ENCODE data around the gene HIVEP1.

DNA sequence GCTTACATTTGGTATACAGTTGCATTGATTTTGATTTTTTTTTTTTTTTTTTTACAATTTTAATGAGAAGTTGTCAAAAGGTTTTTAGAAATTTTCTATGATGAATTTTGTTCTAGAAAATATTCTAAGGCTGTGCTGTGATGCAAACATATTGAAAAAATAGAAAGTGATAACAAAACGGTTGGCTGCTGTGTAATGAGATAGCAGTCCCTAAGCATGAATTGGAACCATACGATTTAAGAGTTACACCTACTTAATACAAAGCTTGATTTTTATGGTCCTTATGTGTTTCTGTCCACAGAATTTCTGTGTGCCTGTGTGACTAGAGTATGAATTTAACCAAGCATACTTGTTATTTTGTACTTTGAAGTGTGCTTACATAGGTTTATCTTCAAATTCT, 12.1 kb downstream of the HIVEP1 start:
- TF ChIP-seq, protein P1, sequence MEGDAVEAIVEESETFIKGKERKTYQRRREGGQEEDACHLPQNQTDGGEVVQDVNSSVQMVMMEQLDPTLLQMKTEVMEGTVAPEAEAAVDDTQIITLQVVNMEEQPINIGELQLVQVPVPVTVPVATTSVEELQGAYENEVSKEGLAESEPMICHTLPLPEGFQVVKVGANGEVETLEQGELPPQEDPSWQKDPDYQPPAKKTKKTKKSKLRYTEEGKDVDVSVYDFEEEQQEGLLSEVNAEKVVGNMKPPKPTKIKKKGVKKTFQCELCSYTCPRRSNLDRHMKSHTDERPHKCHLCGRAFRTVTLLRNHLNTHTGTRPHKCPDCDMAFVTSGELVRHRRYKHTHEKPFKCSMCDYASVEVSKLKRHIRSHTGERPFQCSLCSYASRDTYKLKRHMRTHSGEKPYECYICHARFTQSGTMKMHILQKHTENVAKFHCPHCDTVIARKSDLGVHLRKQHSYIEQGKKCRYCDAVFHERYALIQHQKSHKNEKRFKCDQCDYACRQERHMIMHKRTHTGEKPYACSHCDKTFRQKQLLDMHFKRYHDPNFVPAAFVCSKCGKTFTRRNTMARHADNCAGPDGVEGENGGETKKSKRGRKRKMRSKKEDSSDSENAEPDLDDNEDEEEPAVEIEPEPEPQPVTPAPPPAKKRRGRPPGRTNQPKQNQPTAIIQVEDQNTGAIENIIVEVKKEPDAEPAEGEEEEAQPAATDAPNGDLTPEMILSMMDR (IDR thresholded peaks at IDR 0.05) = no peak
- TF ChIP-seq POLR2AphosphoS5 (IDR thresholded peaks at IDR 0.05) = no peak

Measured in upper lobe of left lung (tissue), 4 donors.